Measurements from ENCODE around the gene RYR3.

RYR3 gene

DNA sequence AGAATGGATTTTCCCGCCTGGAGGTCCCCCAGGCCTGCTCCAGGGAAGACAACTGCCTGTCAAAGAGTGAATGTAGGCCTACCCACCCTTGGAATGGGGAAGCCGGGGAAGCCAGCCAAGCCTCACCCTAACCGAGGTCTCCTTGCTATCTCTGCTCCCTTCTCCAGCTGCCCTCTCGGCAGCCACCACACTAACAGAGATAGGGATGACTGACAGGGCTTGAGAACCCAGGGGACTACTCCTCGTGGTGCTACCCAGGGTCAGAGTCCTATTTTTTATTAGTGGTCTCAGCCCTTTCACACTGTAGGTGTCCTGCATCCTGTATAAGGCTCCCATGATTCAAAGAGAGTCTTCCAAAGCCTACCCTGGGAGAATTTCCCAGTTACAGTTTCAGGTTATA is 496.9 kb downstream of the RYR3 start:
- H2BK5ac ChIP-seq (ENCODE audit: low read length) = no peak overlapping the region
- WGBS, 2 donors (ENCODE audit: extremely low coverage in 2 of 2, insufficient read length in 2 of 2, insufficient replicate concordance in 1 of 2) = no CpG with 5 or more reads among the region's 5 CpGs
- no peak for DNase-seq (ENCODE audit: low spot score)

DNA sequence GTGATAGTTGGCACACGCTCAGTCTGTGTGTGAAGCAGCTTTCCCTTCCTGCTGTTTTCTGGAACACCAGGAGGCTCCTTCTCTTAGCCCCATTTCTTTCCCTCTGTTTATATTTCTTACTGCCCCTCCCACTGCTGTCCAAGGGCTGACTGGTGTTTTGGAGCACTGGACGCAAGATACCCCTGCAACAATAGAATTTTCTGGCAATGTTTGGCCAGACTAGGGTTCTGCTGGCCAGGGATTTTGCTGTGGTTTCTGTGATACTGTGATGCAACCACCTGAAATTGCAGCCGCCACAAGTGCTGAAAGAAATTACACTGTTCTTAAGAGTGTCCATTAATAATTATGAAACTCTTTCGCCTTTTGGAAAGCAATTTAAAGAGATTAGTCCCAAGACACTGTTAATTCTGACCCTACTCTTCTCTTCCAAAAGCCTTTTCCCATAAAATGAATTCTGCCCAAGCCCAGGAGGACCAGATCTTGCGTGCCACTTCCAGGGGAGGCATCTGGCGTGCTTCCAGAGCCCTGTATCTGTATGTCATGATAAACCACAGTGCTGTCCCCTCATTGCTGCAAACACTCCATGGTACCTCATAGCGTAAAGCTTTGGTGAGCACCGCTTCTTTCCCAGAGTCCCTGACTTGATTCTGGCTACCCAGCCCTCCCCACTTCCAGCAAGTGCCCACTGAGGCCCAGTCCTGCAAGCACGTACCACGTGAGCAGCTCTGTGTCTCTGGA is 498.1 kb downstream of the RYR3 start:
- no CpG with 5 or more reads among the region's 10 CpGs for WGBS, 2 donors (ENCODE audit: extremely low coverage in 2 of 2, insufficient read length in 2 of 2, insufficient replicate concordance in 1 of 2)
- Histone ChIP-seq H2BK12ac (ENCODE audit: low read length) (no peak overlapping the region), H3K9me3 (replicated peaks in 1 of 2; ENCODE audit: control insufficient read depth in 2 of 2, insufficient read depth in 1 of 2, low read depth in 1 of 2, low read length in 2 of 2) (peaks cover 2% of the 10 kb centered on the region in 2 donors), H3K4me1 (ENCODE audit: control insufficient read depth in 2 of 2, insufficient read depth in 1 of 2, low read depth in 1 of 2, low read length in 2 of 2) (no peaks in the 10 kb centered on the region), H3K23ac (ENCODE audit: low read depth, low read length, poor library complexity) (no peak overlapping the region), H4K91ac (ENCODE audit: low read depth, low read length, poor library complexity) (no peak overlapping the region), H3K4me2 (ENCODE audit: insufficient read depth, low read length, poor library complexity, severe bottlenecking) (no peak overlapping the region), H3K9ac (ENCODE audit: low read depth, low read length, poor library complexity) (no peak overlapping the region), H3K4ac (ENCODE audit: low read length) (no peak overlapping the region), H2AK5ac (ENCODE audit: low read depth, low read length) (no peak overlapping the region), H2BK5ac (ENCODE audit: low read length) (no peak overlapping the region), H2AFZ (ENCODE audit: low read length) (no peak overlapping the region), H2BK120ac (ENCODE audit: low read depth, low read length) (no peak overlapping the region), H3K14ac (ENCODE audit: low read length) (no peak overlapping the region), H3K79me1 (ENCODE audit: low read depth, low read length) (no peaks in the 10 kb centered on the region), H3K4me3 (ENCODE audit: low read length in 2 of 2) (no peak overlapping the region), H3K27ac (replicated peaks; ENCODE audit: low read length) (no peak overlapping the region), H3K27me3 (ENCODE audit: control insufficient read depth in 3 of 3, insufficient read depth in 3 of 3, low read depth in 1 of 3, low read length in 3 of 3) (no peaks in the 10 kb centered on the region), H3K18ac (ENCODE audit: low read length) (no peak overlapping the region), H2BK15ac (ENCODE audit: low read length) (no peak overlapping the region), H4K8ac (ENCODE audit: low read depth, low read length) (no peak overlapping the region), H3K36me3 (replicated peaks in 1 of 2; ENCODE audit: control insufficient read depth in 2 of 2, insufficient read depth in 2 of 2, low read length in 2 of 2) (no peaks in the 10 kb centered on the region)
- DNase-seq (ENCODE audit: low spot score) = no peak

More for the DNA sequence above, 496.9 kb downstream of the RYR3 start:
- no peak overlapping the region for H3K4ac ChIP-seq (ENCODE audit: low read length)
- H2BK15ac ChIP-seq (ENCODE audit: low read length) = no peak overlapping the region
- no peak overlapping the region for H4K91ac ChIP-seq (ENCODE audit: low read depth, low read length, poor library complexity)
- H3K4me2 ChIP-seq (ENCODE audit: insufficient read depth, low read length, poor library complexity, severe bottlenecking) = no peak overlapping the region
- H3K27me3 ChIP-seq (ENCODE audit: control insufficient read depth in 3 of 3, insufficient read depth in 3 of 3, low read depth in 1 of 3, low read length in 3 of 3) = no peaks in the 10 kb centered on the region
- no peak overlapping the region for H3K23ac ChIP-seq (ENCODE audit: low read depth, low read length, poor library complexity)
- H3K9me3 ChIP-seq (replicated peaks in 1 of 2; ENCODE audit: control insufficient read depth in 2 of 2, insufficient read depth in 1 of 2, low read depth in 1 of 2, low read length in 2 of 2) = peaks cover 2% of the 10 kb centered on the region in 2 donors
- no peaks in the 10 kb centered on the region for H3K4me1 ChIP-seq (ENCODE audit: control insufficient read depth in 2 of 2, insufficient read depth in 1 of 2, low read depth in 1 of 2, low read length in 2 of 2)
- no peak overlapping the region for H2BK120ac ChIP-seq (ENCODE audit: low read depth, low read length)
- H4K8ac ChIP-seq (ENCODE audit: low read depth, low read length) = no peak overlapping the region
- H2BK12ac ChIP-seq (ENCODE audit: low read length) = no peak overlapping the region
- H3K14ac ChIP-seq (ENCODE audit: low read length) = no peak overlapping the region
- H3K36me3 ChIP-seq (replicated peaks in 1 of 2; ENCODE audit: control insufficient read depth in 2 of 2, insufficient read depth in 2 of 2, low read length in 2 of 2) = no peaks in the 10 kb centered on the region
- no peaks in the 10 kb centered on the region for H3K79me1 ChIP-seq (ENCODE audit: low read depth, low read length)
- H2AK5ac ChIP-seq (ENCODE audit: low read depth, low read length) = no peak overlapping the region
- H3K27ac ChIP-seq (replicated peaks; ENCODE audit: low read length) = no peak overlapping the region
- H3K4me3 ChIP-seq (ENCODE audit: low read length in 2 of 2) = no peak overlapping the region
- H2AFZ ChIP-seq (ENCODE audit: low read length) = no peak overlapping the region
- H3K18ac ChIP-seq (ENCODE audit: low read length) = no peak overlapping the region
- no peak overlapping the region for H3K9ac ChIP-seq (ENCODE audit: low read depth, low read length, poor library complexity)

DNA sequence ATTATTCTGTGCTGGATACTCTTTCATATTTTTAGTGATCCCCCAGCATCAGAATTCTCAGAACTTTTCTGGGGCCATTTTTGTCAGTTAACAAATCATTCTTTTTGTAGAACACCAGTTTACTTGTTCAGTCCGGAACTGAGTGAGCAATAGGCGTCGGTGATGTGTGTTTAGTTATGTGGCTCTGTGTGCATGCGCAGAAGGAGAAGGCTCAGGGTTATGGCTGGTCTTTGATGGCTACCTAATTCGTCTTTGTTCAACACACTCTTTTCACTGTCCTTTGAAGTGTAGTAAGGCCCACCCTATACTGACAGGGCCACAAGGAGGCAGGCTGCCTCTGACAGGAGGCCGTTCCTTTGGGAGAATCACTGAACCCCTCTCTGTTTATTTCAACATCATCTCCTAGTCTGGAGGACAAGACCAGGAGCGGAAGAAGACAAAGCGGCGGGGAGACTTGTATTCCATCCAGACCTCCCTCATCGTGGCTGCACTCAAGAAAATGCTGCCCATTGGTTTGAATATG is 499.4 kb downstream of the RYR3 start:
- WGBS, 2 donors (ENCODE audit: extremely low coverage in 2 of 2, insufficient read length in 2 of 2, insufficient replicate concordance in 1 of 2) = no CpG with 5 or more reads among the region's 10 CpGs
- Histone ChIP-seq H3K18ac (ENCODE audit: low read length) (no peak overlapping the region), H3K27me3 (ENCODE audit: control insufficient read depth in 3 of 3, insufficient read depth in 3 of 3, low read depth in 1 of 3, low read length in 3 of 3) (no peaks in the 10 kb centered on the region), H3K79me1 (ENCODE audit: low read depth, low read length) (no peaks in the 10 kb centered on the region), H3K4me2 (ENCODE audit: insufficient read depth, low read length, poor library complexity, severe bottlenecking) (no peak overlapping the region), H3K14ac (ENCODE audit: low read length) (no peak overlapping the region), H2BK15ac (ENCODE audit: low read length) (no peak overlapping the region), H3K4me1 (ENCODE audit: control insufficient read depth in 2 of 2, insufficient read depth in 1 of 2, low read depth in 1 of 2, low read length in 2 of 2) (no peaks in the 10 kb centered on the region), H2AFZ (ENCODE audit: low read length) (no peak overlapping the region), H2BK12ac (ENCODE audit: low read length) (no peak overlapping the region), H3K4ac (ENCODE audit: low read length) (no peak overlapping the region), H3K4me3 (ENCODE audit: low read length in 2 of 2) (no peak overlapping the region), H4K91ac (ENCODE audit: low read depth, low read length, poor library complexity) (no peak overlapping the region), H3K9me3 (replicated peaks in 1 of 2; ENCODE audit: control insufficient read depth in 2 of 2, insufficient read depth in 1 of 2, low read depth in 1 of 2, low read length in 2 of 2) (peaks cover 2% of the 10 kb centered on the region in 2 donors), H3K36me3 (replicated peaks in 1 of 2; ENCODE audit: control insufficient read depth in 2 of 2, insufficient read depth in 2 of 2, low read length in 2 of 2) (no peaks in the 10 kb centered on the region), H3K9ac (ENCODE audit: low read depth, low read length, poor library complexity) (no peak overlapping the region), H2BK5ac (ENCODE audit: low read length) (no peak overlapping the region), H4K8ac (ENCODE audit: low read depth, low read length) (no peak overlapping the region), H3K27ac (replicated peaks; ENCODE audit: low read length) (no peak overlapping the region), H2AK5ac (ENCODE audit: low read depth, low read length) (no peak overlapping the region), H2BK120ac (ENCODE audit: low read depth, low read length) (no peak overlapping the region), H3K23ac (ENCODE audit: low read depth, low read length, poor library complexity) (no peak overlapping the region)
- DNase-seq (ENCODE audit: low spot score) = no peak

DNA sequence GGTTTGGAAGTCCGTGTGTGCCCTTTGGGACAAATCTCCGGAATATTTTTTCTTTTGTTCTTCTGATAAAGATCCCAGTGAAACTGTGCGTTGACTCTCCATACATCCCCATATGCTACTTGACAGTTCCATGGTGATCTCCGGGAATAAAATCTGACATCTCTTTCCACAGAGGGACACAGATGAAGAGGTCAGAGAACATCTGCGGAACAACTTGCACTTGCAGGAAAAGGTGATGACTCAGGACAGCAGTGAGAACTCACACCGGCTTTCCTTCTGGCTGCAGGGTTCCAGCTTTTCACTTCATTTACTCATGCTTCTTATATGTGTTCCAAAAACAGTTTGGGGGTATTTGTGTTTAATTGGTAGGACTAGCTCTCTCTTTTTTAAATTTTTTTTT is 500.0 kb downstream of the RYR3 start:
- H3K4ac ChIP-seq (ENCODE audit: low read length) = no peak overlapping the region
- H3K14ac ChIP-seq (ENCODE audit: low read length) = no peak overlapping the region
- no peak overlapping the region for H2BK15ac ChIP-seq (ENCODE audit: low read length)
- H4K8ac ChIP-seq (ENCODE audit: low read depth, low read length) = no peak overlapping the region
- H2BK120ac ChIP-seq (ENCODE audit: low read depth, low read length) = no peak overlapping the region
- H3K4me1 ChIP-seq (ENCODE audit: control insufficient read depth in 2 of 2, insufficient read depth in 1 of 2, low read depth in 1 of 2, low read length in 2 of 2) = no peaks in the 10 kb centered on the region
- no peak overlapping the region for H3K9ac ChIP-seq (ENCODE audit: low read depth, low read length, poor library complexity)
- H3K36me3 ChIP-seq (replicated peaks in 1 of 2; ENCODE audit: control insufficient read depth in 2 of 2, insufficient read depth in 2 of 2, low read length in 2 of 2) = no peaks in the 10 kb centered on the region
- H3K79me1 ChIP-seq (ENCODE audit: low read depth, low read length) = no peaks in the 10 kb centered on the region
- DNase-seq (ENCODE audit: low spot score) = no peak
- H3K23ac ChIP-seq (ENCODE audit: low read depth, low read length, poor library complexity) = no peak overlapping the region
- H3K27ac ChIP-seq (replicated peaks; ENCODE audit: low read length) = no peak overlapping the region
- WGBS, 2 donors (ENCODE audit: extremely low coverage in 2 of 2, insufficient read length in 2 of 2, insufficient replicate concordance in 1 of 2) = no CpG with 5 or more reads among the region's 6 CpGs
- no peak overlapping the region for H2BK12ac ChIP-seq (ENCODE audit: low read length)
- no peak overlapping the region for H3K18ac ChIP-seq (ENCODE audit: low read length)
- peaks cover 2% of the 10 kb centered on the region in 2 donors for H3K9me3 ChIP-seq (replicated peaks in 1 of 2; ENCODE audit: control insufficient read depth in 2 of 2, insufficient read depth in 1 of 2, low read depth in 1 of 2, low read length in 2 of 2)
- no peak overlapping the region for H2BK5ac ChIP-seq (ENCODE audit: low read length)
- no peak overlapping the region for H3K4me3 ChIP-seq (ENCODE audit: low read length in 2 of 2)
- no peak overlapping the region for H4K91ac ChIP-seq (ENCODE audit: low read depth, low read length, poor library complexity)
- H2AK5ac ChIP-seq (ENCODE audit: low read depth, low read length) = no peak overlapping the region
- H2AFZ ChIP-seq (ENCODE audit: low read length) = no peak overlapping the region
- no peak overlapping the region for H3K4me2 ChIP-seq (ENCODE audit: insufficient read depth, low read length, poor library complexity, severe bottlenecking)
- H3K27me3 ChIP-seq (ENCODE audit: control insufficient read depth in 3 of 3, insufficient read depth in 3 of 3, low read depth in 1 of 3, low read length in 3 of 3) = no peaks in the 10 kb centered on the region

Data from neuronal stem cell (in vitro differentiated cells).